GM12875 (cell line): ENCODE results near the gene CDKN2D.
"Not testable (repeated sequence)": the region's sequence is repeated elsewhere in the genome, so short reads cannot be mapped to it uniquely, and the experiment has no call there.

Experiments
- H3K4me3 ChIP-seq: one replicate; pipeline ENCODE4 v1.5.1; 2011; ENCODE audit warnings: low read depth, low read length, control low read depth
- CTCF ChIP-seq: IDR thresholded peaks from 2 replicates; pipeline ENCODE4 v1.5.1; 2011; ENCODE audit warnings: low read depth, mild to moderate bottlenecking, control low read depth, inconsistent platforms, low read length, moderate library complexity, borderline replicate concordance; ENCODE audit not compliant: insufficient read depth

The CDKN2D gene

GRCh38 chr19:10543059-10543419, 25.7 kb downstream of the CDKN2D start:
- peak overlapping the region; percentile 92 for H3K4me3 ChIP-seq
- no peak for TF ChIP-seq CTCF

GRCh38 chr19:10539016-10539415, 29.8 kb downstream of the CDKN2D start:
- not testable (repeated sequence) for H3K4me3 ChIP-seq

- TF ChIP-seq CTCF: no peak
- no peak overlapping the region for H3K4me3 ChIP-seq
These were observed 30.4 kb downstream of the CDKN2D start for GRCh38 chr19:10538204-10538983.

GRCh38 chr19:10537668-10538067, 31.1 kb downstream of the CDKN2D start:
- H3K4me3 ChIP-seq: no peak overlapping the region
- no peak for TF ChIP-seq CTCF

- no peak for TF ChIP-seq CTCF
- no peak overlapping the region for H3K4me3 ChIP-seq
These were observed 33.2 kb downstream of the CDKN2D start for GRCh38 chr19:10535613-10536012.

GRCh38 chr19:10533646-10534386, 35.0 kb downstream of the CDKN2D start:
- H3K4me3 ChIP-seq: no peak overlapping the region
- TF ChIP-seq CTCF: no peak

- H3K4me3 ChIP-seq: no peak overlapping the region
- no peak for TF ChIP-seq CTCF
These were observed 36.3 kb downstream of the CDKN2D start for GRCh38 chr19:10532457-10532856.

- not testable (repeated sequence) for H3K4me3 ChIP-seq
These were observed 41.9 kb downstream of the CDKN2D start for GRCh38 chr19:10526887-10527286.
